GM18873 (cell line): ENCODE data around the gene GULP1.
"Not testable (repeated sequence)": the region's sequence is repeated elsewhere in the genome, so short reads cannot be mapped to it uniquely, and the experiment has no call there.

Experiments
- ATAC-seq: cut with Tn5 transposase; IDR thresholded peaks from one replicate; pipeline ENCODE4 v1.9.1; 2021; ENCODE audit warnings: mild to moderate bottlenecking, moderate library complexity, moderate number of reproducible peaks; ENCODE audit not compliant: unreplicated experiment, low FRiP score

Gene GULP1

DNA sequence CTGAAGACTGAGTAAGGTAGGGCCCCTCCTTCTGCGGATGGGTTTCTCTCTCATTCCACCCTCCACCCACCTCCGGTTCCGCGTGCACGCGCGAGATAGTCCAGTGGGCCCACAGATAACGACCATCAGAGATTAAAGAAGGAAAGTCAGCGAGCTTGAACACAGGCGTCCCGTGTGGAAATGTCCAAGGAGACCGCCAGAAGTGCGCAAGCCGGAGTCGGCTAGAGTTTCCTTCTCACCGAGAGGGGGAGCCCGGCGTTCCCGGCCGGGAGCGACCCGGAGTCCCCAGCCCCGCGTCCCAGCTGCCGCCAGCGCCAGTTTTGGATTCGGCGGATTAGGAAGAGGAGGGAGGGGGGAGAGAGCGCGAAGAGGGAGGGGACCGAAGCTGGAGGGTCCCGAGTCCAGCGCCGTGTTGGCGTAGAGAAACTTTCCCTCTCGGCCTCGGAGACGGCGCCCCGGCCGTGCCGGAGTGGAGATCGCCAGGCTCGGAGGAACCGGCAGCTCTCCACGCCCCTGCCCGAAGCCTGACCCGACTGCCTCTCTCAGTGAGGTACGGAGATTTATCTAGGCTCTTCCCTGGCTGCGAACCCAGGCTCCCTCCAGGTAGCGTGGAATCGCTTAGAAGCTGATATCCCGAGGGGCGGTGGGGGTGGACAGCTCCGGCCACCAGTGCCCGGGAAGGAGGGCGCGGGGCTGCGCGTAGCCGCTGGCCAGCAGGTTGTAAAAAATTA is at the start of gene GULP1:
TSS of gene GULP1 (plus strand) at position 258 of the 731 bp plus-strand sequence. CDS start 185,829 bp downstream, outside the sequence.
- ATAC-seq = no peak

- no peak for ATAC-seq
These were observed 48.3 kb upstream of the GULP1 start for GRCh38 chr2:188243381-188243780.

DNA sequence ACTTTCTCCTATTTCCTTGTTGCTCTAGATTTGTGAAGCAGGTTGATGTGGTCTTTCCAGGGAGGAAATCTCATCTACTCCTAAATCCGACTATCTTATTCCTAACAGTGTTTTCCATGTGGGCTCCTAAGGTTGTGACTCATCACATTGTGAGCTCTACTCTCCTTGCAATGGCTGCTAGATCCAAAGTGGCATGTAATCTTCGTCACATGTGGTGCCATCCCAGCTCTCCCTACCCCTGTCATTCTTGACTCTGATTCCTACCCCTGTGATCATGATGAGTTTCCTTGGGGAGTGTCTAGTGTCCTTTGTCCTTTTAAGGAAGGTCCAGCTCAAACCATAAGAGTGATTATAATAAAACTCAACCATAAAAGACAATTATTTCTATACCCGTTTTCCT is 47.3 kb upstream of the GULP1 start:
- no peak for ATAC-seq

GRCh38 chr2:188245230-188245629 is 46.4 kb upstream of the GULP1 start:
- no peak for ATAC-seq

DNA sequence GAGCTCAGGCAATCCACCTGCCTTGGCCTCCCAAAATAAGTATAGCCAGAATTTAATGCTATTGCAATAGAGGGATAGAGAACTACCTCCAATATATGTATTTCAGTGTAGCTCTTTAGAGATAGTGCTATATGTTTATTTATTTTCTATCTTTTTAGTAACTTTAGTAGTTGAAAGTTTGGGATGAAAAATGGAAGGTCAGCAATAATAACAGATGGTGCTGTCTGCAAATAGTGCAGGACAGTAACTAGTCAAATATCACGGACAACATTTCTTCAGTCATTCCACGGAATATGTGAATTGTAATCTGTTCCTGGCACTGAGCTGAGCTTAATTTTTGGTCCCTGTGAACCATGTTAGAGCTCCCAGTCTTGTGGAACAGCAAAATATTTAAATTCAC is 43.2 kb upstream of the GULP1 start:
- ATAC-seq = no peak

DNA sequence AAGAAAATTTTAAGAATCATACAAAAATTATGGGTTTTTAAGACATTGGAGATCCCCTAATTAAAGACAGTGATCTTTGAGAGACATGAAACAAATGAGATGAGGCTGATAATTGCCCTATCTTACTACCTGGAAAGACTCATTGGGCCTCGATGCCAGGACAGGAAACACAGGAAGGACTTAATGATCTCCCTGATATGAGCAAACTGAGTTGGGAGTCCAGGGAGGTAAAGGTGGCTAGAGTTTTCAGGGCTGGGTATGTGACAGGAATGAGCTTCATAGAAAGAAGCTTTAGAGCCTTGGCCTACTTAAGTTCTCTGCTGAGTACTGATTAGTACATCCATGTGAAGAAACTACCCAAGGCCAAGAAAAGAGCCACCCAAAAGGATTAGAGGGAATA is 40.6 kb upstream of the GULP1 start:
- no peak for ATAC-seq

DNA sequence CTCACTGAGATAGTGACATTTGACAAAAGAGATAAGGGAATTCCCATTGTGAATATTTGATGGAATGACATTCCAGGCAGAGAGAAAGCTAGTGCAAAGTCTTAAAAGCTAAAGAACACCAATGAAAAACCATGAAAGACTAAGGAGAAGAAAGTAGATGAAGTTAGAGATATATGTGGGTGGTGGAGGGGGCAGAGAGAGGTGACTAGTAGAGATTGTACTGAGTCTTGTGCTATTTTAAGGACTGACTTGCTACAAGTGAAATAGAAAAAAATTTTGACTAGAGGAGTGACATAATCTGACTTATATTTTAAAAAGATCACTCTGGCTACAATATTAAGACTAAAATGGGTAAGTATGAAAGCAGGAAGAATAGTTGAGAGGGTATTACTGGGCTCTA is 35.3 kb upstream of the GULP1 start:
- no peak for ATAC-seq

DNA sequence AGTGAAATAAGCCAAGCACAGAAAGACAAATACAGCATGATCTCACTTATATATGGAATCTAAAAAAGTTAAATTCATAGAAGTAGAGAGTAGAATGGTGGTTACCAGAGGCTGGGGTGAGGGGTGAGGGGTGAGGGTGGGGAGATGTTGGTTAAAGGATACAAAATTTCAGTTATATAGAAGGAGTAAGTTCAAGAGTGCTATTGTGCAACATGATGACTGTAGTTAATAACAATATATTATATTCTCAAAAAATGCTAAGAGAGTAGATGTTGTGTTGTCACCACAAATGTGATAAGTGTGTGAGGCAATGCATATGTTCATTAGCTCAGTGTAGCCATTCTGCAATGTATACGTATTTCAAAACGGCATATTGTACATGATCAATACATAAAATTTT is 26.4 kb upstream of the GULP1 start:
- ATAC-seq = no peak

GRCh38 chr2:188267776-188268175 is 23.9 kb upstream of the GULP1 start:
- ATAC-seq = no peak

- ATAC-seq = no peak
These were observed 22.7 kb upstream of the GULP1 start for GRCh38 chr2:188269004-188269403.

- ATAC-seq = no peak
These were observed 19.6 kb upstream of the GULP1 start for GRCh38 chr2:188272121-188272520.

- ATAC-seq = no peak
These were observed 17.4 kb upstream of the GULP1 start for GRCh38 chr2:188274274-188274673.

DNA sequence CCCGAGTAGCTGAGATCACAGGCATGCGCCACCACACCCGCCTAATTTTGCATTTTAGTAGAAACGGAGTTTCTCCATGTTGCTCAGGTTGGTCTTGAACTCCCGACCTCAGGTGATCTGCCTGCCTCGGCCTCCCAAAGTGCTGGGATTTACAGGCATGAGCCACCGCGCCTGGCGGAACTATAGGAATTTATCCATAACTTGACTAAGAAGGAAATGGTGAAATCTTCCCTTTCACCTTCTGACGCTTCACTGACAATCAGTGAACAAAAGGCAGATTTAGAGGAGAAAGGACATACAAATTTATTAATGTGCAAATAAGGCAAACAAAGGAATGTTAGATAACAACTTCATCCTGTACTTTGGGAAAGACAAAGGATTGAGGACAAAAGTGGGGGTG is 15.4 kb upstream of the GULP1 start:
- ATAC-seq = no peak

DNA sequence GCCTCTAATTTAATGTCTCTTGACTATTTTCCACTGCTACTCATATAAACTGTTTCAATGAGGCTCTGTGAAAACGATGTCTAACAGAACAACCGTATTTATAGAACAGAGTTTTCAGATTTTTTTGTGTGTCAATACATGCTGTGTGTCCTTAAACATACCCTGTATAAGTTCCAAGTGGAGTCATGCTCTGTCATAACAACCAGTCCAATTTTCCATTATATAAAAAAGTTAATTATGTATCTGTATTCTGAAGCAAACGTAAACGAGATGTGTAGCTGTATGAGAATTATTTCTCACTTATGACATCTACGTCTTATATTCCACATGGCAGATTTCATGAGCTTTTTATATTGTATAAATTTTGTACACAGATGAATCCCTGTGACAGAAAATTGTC is 13.9 kb upstream of the GULP1 start:
- ATAC-seq = no peak

- no peak for ATAC-seq
These were observed 13.1 kb upstream of the GULP1 start for GRCh38 chr2:188278388-188279092.

DNA sequence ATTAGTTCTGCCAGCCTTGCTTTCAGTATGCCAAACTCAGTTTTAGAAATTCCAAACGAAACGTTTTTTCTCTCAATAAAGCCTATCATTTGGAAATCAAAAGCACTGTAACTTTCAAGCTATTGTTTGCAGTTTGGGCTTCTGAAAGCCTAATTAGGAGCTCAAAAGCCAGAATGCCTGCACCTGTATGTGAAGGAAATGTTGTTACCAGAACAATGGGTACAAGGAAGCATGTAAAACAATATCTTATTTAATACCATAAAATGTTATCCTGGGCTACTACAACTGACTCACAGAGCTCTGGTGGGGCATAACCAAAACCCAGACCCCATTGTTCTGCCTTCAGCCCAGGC is 12.6 kb upstream of the GULP1 start:
- no peak for ATAC-seq

GRCh38 chr2:188280811-188281222 is 10.9 kb upstream of the GULP1 start:
- no peak for ATAC-seq

DNA sequence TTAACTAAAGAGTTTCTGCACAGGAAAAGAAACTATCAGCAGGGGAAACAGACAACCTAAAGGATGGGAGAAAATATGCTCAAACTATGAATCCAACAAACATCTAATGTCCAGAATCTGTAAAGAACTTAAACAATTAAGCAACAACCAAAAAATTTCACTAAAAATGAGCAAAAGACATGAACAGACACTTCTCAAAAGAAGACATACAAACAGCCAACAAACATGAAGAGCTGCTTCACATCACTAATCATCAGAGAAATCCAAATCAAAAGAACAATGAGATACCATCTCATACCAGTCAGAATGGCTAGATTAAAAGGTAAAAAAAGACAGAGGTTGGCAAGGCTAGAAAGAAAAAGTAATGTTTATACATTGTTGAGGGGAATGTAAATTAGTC is 8.8 kb upstream of the GULP1 start:
- no peak for ATAC-seq

- not testable (repeated sequence) for ATAC-seq
These were observed 7.4 kb upstream of the GULP1 start for GRCh38 chr2:188284251-188284650.

DNA sequence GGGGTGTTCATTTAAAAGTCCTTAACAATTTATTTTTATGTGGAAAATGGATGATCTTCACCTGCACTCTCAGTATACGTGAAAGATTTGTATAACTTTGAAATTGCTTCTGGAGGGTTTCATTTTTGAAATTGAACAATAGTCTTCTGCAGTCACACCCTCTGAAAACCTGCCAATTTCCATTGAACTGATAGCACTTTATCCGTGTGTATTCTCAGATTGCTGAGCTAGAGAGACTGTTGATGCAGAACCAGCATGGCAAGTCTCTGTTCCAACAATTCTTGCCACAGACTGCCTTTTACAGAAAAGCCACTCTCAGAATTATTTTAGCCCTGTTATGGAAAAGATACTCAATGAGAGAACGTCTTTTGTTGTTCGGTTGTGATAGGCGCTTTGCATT is 6.6 kb upstream of the GULP1 start:
- no peak for ATAC-seq

DNA sequence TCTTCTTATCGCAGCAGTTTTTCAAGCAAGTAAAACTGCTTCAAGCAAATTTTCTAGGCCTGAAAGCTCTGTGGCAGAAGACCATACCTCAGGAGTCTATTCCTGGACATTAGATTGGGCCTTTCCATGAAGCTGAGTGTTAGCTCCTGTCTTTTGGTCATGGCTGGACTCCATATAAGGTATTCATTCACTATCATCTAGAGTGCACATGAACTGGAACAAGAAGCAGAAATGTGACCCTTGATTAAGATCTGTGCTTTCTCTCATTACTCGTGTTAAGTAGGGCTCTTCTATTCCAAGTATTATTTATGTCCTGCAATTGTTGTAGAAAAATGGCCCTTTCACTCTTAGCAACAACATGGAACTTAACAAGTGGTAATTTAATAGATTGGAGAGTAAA is 5.9 kb upstream of the GULP1 start:
- no peak for ATAC-seq

GRCh38 chr2:188291142-188291616 is 495 bp upstream of the GULP1 start:
- ATAC-seq = no peak
